Measurements from ENCODE around the gene XKR7.

Gene XKR7

DNA sequence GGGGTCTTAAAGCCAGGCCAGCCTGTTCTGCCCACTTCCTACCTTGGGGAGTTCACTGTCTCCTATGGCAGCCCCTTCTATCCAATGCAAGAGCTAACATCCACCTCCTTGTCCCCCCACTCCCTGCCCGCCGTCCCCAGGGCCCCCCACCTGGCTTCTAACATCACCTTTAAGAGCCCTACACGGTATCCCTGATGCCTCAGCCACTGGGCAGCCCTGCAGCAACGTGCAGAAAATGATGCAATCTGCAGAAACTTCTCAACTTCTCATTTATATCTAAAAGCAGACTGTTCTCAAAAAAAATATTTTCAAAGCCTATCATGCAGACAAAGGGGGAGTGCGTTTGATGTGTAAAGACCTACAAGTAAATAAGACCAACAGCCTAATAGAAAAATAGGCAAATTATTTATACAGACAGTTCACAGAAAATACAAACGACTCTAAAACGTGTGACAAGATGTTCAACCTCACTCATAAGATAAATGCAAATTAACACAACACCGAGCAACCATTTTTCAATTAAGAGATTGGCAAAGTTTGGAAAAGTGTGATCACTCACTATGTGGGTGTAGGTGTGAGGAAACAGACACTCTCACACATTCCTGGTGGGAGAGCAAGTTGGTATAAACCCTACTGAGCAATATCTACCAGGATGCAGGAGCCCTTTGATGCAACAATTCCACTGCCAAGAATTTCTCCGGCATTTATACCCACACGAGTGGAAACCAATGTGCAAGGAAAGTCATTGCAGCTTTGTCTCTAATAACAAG lies 69.0 kb downstream of the XKR7 start:
- no peak for DNase-seq

DNA sequence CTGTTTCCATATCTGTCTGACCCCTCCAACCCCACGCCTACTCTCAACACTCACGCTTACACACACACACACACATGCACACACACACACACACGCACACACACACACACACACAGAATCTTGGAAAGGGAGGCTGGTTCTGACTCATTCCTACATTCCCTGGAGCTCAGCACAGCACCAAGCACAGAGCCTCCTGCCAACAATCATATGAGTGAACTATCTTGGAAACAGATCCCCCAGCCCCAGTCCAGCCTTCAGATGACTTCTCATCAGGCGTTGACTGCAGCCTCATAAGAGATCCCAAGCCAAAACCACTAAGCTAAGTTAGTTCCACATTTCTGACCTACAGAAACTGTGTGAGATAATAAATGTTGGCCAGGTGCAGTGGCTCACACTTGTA lies 70.0 kb downstream of the XKR7 start:
- DNase-seq, result no peak

- peak in 15 of 56 donors; percentile 6 to 46 (median 30) for DNase-seq
Observed at GRCh38 chr20:32040142-32040953, 72.4 kb downstream of the XKR7 start.

- no peak for DNase-seq
Observed at GRCh38 chr20:32045999-32046398, 78.0 kb downstream of the XKR7 start.

GRCh38 chr20:32050324-32050841 lies 82.4 kb downstream of the XKR7 start:
- no peak for DNase-seq

GRCh38 chr20:32050851-32051556 lies 83.1 kb downstream of the XKR7 start:
- DNase-seq, result peak in 16 of 56 donors; percentile 7 to 41 (median 22)

GRCh38 chr20:32051720-32052089 lies 83.8 kb downstream of the XKR7 start:
- DNase-seq, result no peak

- DNase-seq, result peak in 2 of 56 donors; percentile 10 to 17
Observed at GRCh38 chr20:32052090-32052777, 84.3 kb downstream of the XKR7 start, which contains the start of gene HCK. Gene HCK (plus strand): TSS chr20:32052242.

DNA sequence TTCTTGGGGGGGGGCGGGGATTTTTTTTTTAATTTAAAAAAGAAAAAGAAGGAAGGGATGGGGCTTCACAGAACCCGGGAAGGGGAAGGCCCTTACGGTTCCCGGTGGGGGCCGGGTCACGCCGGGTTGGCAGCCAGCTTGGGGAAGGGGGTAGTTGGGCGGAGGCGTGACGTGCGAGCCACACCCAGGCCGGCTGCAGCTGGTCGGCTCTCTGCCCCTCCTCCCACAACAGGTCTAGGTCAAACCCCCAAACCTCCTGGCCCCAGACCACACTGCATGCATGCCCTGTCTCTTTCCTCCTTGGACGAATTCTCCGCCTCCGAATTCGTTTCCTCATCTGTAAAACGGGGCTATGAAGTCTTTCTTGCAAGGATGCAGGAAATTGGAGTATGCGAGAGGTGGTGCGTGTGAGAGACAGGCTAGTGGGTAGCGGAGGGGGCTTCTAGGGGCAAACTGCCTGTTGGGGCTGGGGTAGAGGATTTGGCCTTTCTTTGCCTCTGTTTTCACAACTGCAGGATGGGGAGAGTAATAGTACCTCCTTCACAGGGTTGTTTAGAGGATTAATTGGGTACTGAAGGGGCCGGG lies 84.9 kb downstream of the XKR7 start:
- DNase-seq, result peak in 8 of 56 donors; percentile 4 to 30 (median 9)

Data from nucleus accumbens (tissue), 56 donors.